HG03280 (cell line): ENCODE measurements around the gene SLC26A2.

Source experiments
- ATAC-seq: cut with Tn5 transposase; IDR thresholded peaks from one replicate; pipeline ENCODE4 v1.9.1; 2021; ENCODE audit warnings: mild to moderate bottlenecking, moderate library complexity; ENCODE audit not compliant: unreplicated experiment

The SLC26A2 gene

GRCh38 chr5:149961186-149961685 is 678 bp downstream of the SLC26A2 start:
- ATAC-seq, result no peak

GRCh38 chr5:149961957-149962409 is 1.4 kb downstream of the SLC26A2 start:
- no peak for ATAC-seq

- ATAC-seq, result no peak
Observed at GRCh38 chr5:149962601-149963300, 2.2 kb downstream of the SLC26A2 start.

DNA sequence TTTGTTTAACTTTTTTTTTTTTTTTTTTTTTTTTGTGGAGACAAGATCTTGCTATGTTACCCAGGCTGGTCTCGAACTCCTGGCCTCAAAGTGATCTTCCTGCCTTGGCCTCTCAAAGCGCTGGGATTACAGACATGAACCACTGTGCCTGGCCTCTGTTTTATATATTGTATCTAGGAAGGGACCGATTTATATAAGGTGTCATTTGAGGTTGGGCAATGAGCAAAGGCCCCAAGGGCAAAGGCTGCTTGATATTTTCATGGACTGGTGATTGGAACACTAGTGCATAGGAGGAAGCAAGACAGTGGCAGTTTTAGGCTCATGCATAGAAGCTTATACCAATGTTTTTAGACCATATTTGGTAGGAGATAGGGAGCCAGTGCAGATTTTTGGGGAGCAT is 3.2 kb downstream of the SLC26A2 start:
- ATAC-seq, result no peak

DNA sequence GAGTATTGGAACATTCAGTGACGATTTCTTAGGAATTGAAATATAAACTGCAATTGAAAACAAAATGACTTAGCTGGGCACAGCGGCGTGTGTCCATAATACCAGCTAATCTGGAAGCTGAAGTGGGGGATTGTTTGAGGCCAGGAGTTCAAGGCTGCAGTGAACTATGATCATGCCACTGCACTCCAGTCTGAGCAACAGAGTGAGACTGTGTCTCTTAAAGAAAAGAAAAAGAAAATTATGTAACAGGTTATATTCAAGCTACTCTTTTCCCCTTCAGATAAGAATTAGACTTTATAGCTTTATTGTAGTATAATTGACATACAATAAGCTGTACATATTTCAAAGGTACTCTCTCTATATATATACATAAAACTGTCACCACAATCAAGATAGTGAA is 6.4 kb downstream of the SLC26A2 start:
- ATAC-seq, result no peak

DNA sequence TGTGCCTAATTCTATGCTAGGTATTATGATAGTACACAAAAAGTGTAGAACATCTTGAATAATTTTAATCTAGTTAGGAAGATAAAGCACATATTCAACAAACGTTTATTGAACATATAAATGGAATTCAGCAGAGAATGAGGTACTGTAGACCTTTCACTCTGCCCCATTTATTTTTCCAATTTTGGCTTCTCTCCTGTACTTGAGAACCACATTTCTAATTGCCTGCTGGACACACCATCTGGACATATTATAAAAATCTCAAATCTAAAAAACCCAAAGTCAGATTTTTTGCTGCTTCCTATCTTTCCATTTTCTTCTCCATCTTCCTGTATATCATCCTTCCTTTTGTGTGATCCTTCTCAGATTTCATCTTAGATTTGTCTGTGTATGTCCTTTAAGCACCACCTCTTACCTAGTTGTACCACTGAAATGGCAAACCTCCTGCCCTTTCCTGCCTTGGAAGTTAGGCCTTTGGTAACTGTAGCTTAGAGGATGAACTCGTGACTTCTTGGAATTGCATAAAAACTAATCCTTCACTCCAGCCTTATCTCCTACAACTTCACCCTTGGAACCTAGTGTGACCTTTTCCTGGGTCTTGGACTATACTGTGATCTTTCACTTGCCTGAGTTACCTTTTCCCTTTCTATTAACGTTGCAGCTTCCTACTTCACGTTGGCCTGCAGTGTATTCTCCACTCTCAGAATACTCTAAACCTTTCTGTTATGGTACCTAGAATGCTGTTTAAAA is 8.8 kb downstream of the SLC26A2 start:
- no peak for ATAC-seq

DNA sequence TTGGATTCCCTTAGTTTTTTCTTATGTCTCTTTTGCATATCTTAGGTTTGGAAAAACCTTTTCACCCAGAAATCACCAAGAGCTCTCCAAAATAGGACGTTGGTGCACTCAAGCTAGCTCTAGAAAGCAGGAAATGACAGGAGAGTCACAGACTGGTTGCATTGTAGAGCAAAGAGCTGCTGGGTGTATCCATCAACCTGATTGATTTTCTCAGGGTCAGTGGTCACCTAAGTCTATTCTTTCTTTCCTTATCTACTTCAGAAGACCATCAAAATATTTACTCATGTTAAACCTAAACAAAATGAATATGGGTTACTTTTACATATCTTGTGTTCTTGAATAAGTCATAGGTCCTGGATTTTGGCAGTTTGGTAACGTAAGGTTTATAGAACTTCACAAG is 14.9 kb downstream of the SLC26A2 start:
- ATAC-seq, result no peak

- ATAC-seq, result no peak
Observed at GRCh38 chr5:149979896-149980295, 19.3 kb downstream of the SLC26A2 start.

DNA sequence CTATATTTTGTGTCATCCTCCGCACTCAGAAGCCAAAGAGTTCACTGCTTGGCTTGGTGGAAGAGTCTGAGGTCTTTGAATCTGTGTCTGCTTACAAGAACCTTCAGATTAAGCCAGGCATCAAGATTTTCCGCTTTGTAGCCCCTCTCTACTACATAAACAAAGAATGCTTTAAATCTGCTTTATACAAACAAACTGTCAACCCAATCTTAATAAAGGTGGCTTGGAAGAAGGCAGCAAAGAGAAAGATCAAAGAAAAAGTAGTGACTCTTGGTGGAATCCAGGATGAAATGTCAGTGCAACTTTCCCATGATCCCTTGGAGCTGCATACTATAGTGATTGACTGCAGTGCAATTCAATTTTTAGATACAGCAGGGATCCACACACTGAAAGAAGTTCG is 20.6 kb downstream of the SLC26A2 start:
- ATAC-seq, result no peak

GRCh38 chr5:149982505-149982904 is 21.9 kb downstream of the SLC26A2 start:
- no peak for ATAC-seq

DNA sequence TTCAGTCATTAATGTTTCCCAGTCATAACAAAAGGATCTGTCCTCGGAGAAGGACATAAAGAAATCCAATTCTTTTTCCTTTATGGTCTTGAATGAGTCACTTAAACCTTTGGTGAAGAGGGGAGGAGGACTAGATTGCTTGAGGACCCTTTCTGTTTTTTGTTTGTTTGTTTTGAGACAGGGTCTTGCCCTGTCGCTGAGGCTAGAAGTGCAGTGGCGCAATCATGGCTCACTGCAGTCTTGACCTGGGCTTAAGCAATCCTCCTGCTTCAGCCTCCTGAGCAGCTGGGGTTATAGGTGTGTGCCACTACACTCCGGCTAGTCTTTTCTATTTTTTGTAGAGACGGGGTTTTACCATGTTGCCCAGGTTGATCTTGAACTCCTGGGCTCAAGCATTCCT is 27.6 kb downstream of the SLC26A2 start:
- no peak for ATAC-seq

- peak; percentile 84 for ATAC-seq
Observed at GRCh38 chr5:149990518-149991376, 30.2 kb downstream of the SLC26A2 start.

GRCh38 chr5:149993471-149993870 is 32.9 kb downstream of the SLC26A2 start:
- ATAC-seq, result no peak

DNA sequence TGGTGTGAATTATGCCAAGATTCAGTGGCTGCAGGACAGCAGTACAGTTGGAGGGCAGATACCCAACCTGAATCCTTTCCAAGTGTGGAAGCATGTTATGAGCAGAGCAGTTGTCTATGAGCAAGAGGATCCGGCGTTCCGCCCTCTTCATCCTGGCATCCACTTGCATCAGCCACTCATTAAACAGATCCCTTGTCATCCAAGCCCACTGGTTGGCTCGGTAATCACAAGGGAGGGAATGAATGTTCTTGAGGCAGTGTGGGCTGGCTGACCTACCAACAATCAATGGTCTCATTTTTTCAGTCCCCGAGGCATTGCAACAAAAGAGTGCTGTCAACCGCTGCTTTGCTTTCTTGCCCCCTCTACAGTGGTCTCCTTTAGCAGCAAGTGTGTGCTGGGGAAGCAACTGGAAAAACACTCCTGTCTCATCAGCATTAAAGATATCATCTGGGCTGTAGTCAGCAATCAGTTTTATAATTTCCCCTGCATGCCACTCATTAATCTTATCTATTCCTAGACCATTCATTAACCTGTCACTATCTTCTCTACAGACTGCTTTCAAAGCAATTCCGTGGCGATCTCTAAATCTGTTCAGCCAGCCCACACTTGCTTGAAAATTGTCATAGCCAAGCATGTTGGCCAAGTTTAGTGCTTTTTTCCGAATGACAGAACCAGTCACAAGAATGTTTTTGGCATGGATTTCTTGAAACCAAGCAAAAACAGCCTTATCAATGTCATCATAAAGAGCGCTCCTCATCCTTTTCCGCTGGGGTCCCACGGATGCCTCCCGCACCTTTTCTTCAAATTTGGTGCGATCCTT is 35.0 kb downstream of the SLC26A2 start:
- ATAC-seq, result no peak

DNA sequence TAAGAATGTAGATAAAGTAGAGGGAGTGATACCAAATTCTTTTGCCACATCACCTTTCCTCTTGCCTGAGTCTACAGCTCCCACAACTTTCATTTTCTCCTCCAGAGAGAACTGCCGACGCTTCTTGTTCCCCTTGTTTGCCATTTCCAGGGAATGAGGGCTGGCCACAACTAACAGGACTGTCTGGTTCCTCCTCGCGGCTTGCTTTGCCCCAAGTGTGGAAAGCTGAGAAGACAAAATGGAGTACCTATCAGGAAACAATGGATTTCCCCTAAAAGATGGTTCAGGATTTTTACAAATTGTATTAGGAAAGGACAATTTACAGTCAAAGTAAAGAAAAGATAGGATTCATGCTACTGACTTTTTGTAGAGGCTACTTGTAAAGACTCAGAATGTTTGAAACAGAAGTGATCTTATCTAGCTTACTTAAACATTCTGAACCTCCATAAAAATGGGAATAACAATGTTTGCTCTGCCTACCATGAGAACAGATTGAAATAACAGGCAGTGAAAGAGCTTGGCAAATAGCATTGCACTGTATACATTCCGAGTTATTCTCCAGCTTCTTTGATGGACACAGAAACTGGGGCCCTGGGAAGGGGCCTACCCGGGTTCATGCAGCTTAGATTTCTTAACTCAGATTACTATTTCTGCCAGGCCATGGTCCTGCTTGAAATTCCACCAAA is 35.8 kb downstream of the SLC26A2 start:
- no peak for ATAC-seq

GRCh38 chr5:149998281-149998680 is 37.7 kb downstream of the SLC26A2 start:
- no peak for ATAC-seq

GRCh38 chr5:149999359-149999758 is 38.8 kb downstream of the SLC26A2 start:
- ATAC-seq, result no peak

DNA sequence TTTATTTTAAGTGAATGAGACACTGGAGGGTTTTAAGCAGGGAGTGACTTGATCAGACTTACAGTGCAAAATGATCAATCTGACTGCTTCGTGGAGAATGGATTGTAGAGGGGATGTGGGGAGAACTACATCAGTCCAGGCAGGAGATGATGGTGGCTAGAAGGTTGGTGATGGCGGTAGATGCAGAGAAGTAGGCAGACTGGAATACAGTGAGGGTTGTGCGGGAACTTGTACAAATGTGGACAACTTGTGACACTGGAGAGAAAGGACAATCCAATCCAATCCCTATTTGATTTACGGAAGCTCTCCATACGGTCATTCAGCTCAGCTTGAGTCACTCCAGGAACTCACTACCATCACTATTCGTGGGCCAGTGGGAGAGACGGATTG is 39.3 kb downstream of the SLC26A2 start:
- no peak for ATAC-seq

DNA sequence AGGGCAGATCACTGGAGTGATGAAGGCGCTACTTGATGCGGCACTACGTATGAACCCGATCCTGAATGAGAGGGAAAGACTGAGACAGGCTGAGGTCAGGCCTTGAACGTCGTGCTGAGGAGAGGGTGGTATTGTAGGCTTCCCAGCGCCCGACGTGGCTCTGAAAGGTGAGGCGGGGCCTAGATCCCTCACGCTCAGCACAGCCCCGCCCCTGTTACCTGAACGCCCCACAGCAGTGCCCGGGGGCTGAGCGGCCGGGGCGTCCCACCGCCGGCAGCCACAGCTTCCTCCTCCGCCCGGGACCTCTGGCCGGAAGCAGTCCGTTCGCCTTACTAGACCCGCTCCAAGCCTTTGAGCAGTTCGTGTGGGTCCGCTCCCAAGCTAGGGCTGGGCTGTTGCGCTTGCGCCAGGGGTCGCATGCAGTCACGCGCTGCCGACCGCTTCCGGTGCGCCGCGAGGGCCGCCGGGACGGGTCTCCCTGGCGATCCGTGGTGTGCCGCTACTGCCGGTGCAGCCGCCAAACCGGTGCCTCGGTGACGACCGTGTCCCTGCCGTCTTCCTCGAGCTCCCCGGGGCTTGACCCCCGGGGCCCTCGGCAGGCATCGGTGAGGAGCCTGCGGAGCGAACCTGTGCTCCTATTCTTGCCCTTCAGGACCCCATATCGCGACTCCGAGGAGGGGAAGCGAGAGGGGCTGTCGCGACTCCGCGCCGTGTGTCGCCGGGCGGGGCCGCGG is 39.9 kb downstream of the SLC26A2 start, which contains the start of the genes HMGXB3 and TIGD6:
TSS of gene HMGXB3 (plus strand) at position 484 of the 734 bp plus-strand sequence. CDS start 4,114 bp downstream, outside the sequence.
TSS of gene TIGD6 (minus strand) at position 399 of the 734 bp plus-strand sequence. CDS start 4,306 bp downstream, outside the sequence.
- peak; percentile 90 for ATAC-seq
